ENCODE data around the gene STX5.

DNA sequence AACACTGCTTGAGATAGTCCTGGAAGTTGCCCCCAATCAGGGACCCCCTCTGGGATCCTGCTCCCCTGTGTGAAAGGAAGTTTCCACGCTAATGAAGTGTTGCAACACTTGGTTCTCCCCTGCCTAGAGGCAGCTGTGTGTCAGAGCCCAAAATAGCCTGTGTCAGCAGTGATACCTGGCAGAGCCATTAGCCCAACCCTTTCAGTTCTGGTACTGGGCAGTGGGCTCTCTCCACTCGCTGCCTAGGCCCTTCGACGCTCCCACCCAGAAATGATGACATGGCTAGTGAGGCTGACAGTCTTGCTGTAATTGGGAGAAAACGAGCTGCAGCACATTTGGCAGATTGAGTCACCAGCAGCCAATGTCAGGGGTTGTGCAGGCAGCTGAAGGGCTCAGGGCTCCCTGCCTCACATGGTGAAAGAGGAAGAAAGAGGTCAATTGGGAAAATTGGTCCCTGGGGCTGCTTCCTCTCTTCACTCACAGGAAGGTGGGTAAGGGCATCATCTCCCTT is 25.2 kb downstream of the STX5 start:
- TF ChIP-seq, protein P1, sequence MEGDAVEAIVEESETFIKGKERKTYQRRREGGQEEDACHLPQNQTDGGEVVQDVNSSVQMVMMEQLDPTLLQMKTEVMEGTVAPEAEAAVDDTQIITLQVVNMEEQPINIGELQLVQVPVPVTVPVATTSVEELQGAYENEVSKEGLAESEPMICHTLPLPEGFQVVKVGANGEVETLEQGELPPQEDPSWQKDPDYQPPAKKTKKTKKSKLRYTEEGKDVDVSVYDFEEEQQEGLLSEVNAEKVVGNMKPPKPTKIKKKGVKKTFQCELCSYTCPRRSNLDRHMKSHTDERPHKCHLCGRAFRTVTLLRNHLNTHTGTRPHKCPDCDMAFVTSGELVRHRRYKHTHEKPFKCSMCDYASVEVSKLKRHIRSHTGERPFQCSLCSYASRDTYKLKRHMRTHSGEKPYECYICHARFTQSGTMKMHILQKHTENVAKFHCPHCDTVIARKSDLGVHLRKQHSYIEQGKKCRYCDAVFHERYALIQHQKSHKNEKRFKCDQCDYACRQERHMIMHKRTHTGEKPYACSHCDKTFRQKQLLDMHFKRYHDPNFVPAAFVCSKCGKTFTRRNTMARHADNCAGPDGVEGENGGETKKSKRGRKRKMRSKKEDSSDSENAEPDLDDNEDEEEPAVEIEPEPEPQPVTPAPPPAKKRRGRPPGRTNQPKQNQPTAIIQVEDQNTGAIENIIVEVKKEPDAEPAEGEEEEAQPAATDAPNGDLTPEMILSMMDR (IDR thresholded peaks at IDR 0.05; ENCODE audit: insufficient read depth, low read length), result no peak
- TF ChIP-seq GABPA (IDR thresholded peaks at IDR 0.05; ENCODE audit: low read depth) (no peak), POLR2AphosphoS5 (IDR thresholded peaks at IDR 0.05; ENCODE audit: low read depth) (peak; percentile 51; the same call in 1 of the 2 replicates)

Measured in HL-60 (cell line).